Breast epithelium (tissue), 4 donors: ENCODE results near the gene GMNC. TPM values are rescaled to one million over a fixed set of nuclear protein-coding genes. Genes with fewer than 3 reads are reported as not detected.
A peak's percentile ranks its signal among the peaks of the same experiment; 100 is the strongest.

Experiments
- DNase-seq, 2 donors: peaks; one replicate each; pipeline ENCODE4 v3.0.0-alpha.2; 2019; ENCODE audit warnings: low spot score in 2 of 2
- H3K27ac ChIP-seq, 2 donors: fragments of 200-600 bp; sonication (generic) in 1 of 2; one replicate each; pipeline ENCODE4 v1.5.1; 2016 to 2019; ENCODE audit warnings: mild to moderate bottlenecking in 1 of 2
- H3K27me3 ChIP-seq, 2 donors: fragments of 200-600 bp; sonication (generic) in 1 of 2; one replicate each; pipeline versions ENCODE4 v1.5.1 to v1.6.0; 2017 to 2019; ENCODE audit warnings: control low read depth in 1 of 2, mild to moderate bottlenecking in 1 of 2
- H3K36me3 ChIP-seq: fragments of 200-600 bp; one replicate; pipeline ENCODE4 v1.5.1; 2019
- H3K4me1 ChIP-seq, 2 donors: fragments of 200-600 bp; sonication (generic); one replicate each; pipeline ENCODE4 v1.5.1; 2016 to 2019; ENCODE audit warnings: control low read depth in 1 of 2
- H3K4me3 ChIP-seq, 3 donors: fragments of 200-600 bp; sonication (generic); 1 replicate in 2 of 3; 2 replicates in 1 of 3; pipeline ENCODE4 v1.5.1; 2016 to 2019; ENCODE audit warnings: mild to moderate bottlenecking in 3 of 3, moderate library complexity in 2 of 3
- H3K9me3 ChIP-seq, 2 donors: fragments of 200-600 bp; sonication (generic) in 1 of 2; one replicate each; pipeline ENCODE4 v1.5.1; 2016 to 2019; ENCODE audit warnings: control low read depth in 1 of 2
- POLR2A ChIP-seq: fragments of 450-650 bp; IDR thresholded peaks from one replicate; pipeline ENCODE4 v1.6.1; 2016; ENCODE audit warnings: antibody characterized with exemption, mild to moderate bottlenecking, moderate library complexity
- POLR2AphosphoS5 ChIP-seq, 3 donors: sonication (generic); formaldehyde crosslinking; IDR thresholded peaks; one replicate each; pipeline ENCODE4 v1.6.1; 2017; ENCODE audit warnings: antibody characterized with exemption in 3 of 3
- intact Hi-C: fragments of 100-400 bp; cut with DNase I; formaldehyde crosslinking; loops from one replicate; pipeline ENCODE4 v1.15.1; 2023; ENCODE audit warnings: low total_unique reads
- total RNA-seq, 3 donors: library from RNA; depleted of rRNA; stranded (reverse); fragments of >200 nt; gene quantifications; one replicate each; pipeline ENCODE4 v1.1.0, GENCODE V29; 2016
- TF ChIP-seq, protein P1 (sequence below), 3 donors: fragments of 450-650 bp; IDR thresholded peaks; one replicate each; pipeline ENCODE4 v1.5.1; 2016 to 2017; ENCODE audit warnings: antibody characterized with exemption in 3 of 3, mild to moderate bottlenecking in 3 of 3, moderate library complexity in 3 of 3

Gene GMNC
- total RNA-seq, 3 donors from 2014 or later = under 0.01 TPM; not detected in 2

DNA sequence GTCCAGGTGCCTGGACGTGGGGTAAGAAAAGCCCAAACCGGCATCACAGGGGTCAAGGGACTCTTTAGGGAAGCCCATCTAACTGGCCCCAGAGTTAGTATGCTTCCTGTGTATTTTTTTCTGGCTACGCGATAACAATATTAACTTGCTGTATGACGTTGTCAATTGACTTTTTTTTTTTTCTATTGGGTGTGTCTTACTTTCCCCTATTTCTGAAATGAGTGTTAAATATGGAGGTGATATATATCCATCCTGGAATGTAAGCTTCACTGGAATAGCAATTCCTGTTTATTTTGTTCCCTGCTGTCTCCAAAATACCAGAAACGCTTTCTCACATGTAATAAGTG, 598 bp upstream of the GMNC start:
- Histone ChIP-seq H3K36me3 (no peaks in the 10 kb centered on the region), H3K4me3 (peak overlapping the region; percentile 49 to 80 (median 65)), H3K9me3 (no peaks in the 10 kb centered on the region), H3K4me1 (no peaks in the 10 kb centered on the region), H3K27me3 (peaks cover 0 to 8% of the 10 kb centered on the region in 2 donors), H3K27ac (peak overlapping the region; percentile 61 to 65)
- no peak for DNase-seq
- intact Hi-C loops = no loop called here
- TF ChIP-seq POLR2A (no peak), POLR2AphosphoS5 (IDR thresholded peaks at IDR 0.05) (no peak)
- TF ChIP-seq, protein P1, sequence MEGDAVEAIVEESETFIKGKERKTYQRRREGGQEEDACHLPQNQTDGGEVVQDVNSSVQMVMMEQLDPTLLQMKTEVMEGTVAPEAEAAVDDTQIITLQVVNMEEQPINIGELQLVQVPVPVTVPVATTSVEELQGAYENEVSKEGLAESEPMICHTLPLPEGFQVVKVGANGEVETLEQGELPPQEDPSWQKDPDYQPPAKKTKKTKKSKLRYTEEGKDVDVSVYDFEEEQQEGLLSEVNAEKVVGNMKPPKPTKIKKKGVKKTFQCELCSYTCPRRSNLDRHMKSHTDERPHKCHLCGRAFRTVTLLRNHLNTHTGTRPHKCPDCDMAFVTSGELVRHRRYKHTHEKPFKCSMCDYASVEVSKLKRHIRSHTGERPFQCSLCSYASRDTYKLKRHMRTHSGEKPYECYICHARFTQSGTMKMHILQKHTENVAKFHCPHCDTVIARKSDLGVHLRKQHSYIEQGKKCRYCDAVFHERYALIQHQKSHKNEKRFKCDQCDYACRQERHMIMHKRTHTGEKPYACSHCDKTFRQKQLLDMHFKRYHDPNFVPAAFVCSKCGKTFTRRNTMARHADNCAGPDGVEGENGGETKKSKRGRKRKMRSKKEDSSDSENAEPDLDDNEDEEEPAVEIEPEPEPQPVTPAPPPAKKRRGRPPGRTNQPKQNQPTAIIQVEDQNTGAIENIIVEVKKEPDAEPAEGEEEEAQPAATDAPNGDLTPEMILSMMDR (IDR thresholded peaks at IDR 0.05) = no peak

DNA sequence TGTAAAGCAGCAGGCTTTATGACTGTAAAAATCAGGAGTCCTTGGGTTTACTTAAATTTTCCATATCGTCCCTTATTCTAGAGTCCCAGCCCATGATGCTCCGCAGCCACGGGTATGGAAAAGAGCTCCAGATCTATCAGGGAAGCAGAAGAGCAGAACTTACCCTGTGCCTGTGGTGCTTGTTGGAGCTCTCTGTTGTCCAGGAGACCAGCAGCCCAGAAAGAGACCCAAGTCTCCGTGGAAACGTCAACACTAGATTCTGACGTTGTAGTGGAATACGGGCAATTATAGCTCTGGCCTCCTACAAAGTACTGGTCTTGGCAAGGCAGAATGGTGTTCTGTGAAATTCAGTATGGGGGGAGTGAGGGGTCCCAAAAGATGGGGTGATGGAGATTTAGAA, 2.0 kb downstream of the GMNC start:
- Histone ChIP-seq H3K27ac (no peak overlapping the region), H3K27me3 (peaks cover 0 to 8% of the 10 kb centered on the region in 2 donors), H3K4me3 (no peak overlapping the region), H3K4me1 (no peaks in the 10 kb centered on the region), H3K36me3 (no peaks in the 10 kb centered on the region), H3K9me3 (no peaks in the 10 kb centered on the region)
- TF ChIP-seq, protein P1 (IDR thresholded peaks at IDR 0.05) = no peak
- TF ChIP-seq POLR2A (no peak), POLR2AphosphoS5 (IDR thresholded peaks at IDR 0.05) (no peak)
- intact Hi-C loops = no loop called here
- DNase-seq = no peak

DNA sequence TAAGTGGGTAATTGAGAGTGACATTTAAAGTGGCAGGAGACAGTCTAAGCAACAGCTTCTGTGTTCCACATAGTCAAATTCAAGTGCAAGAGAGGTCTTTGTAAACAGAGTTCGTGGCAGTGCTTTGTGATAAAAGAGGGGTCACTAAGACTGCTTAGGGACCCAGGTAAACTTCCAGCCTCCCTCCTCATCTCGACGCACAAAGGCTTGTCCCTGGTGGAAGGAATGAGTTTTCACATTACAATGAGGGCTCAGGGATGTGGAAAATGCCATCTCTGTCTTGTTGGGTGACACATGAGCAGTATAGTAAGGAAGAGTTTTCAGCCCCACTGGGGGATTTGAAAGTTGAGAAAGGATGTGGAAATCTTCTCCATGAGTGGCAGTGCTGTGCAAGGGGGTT, 7.3 kb downstream of the GMNC start:
- no peaks in the 10 kb centered on the region for H3K27me3 ChIP-seq
- DNase-seq = no peak
- H3K4me1 ChIP-seq = no peaks in the 10 kb centered on the region
- no peaks in the 10 kb centered on the region for H3K9me3 ChIP-seq
- no peaks in the 10 kb centered on the region for H3K36me3 ChIP-seq
- TF ChIP-seq POLR2AphosphoS5 (IDR thresholded peaks at IDR 0.05) (no peak), POLR2A (no peak)
- TF ChIP-seq, protein P1 (IDR thresholded peaks at IDR 0.05) = no peak
- intact Hi-C loops = no loop called here
- H3K4me3 ChIP-seq = no peak overlapping the region
- no peak overlapping the region for H3K27ac ChIP-seq

DNA sequence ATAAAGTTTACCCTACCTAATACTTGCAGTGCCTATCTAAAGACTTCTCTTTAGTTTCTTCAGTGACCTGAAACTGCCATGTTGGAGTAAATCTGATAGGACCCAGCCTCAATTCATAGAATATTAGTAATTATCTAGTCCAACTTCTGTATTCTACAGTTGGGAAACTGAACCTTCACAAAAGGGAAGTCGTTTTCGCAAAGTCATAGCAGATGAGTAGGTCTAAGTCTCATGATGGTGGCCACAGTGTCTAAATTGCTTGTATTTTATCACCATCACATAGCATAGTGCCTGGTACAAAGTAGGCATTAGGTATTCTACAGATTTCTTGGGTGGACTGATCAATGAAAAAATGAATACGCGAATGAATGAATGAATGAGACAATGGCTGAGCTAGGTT, 8.4 kb downstream of the GMNC start:
- Histone ChIP-seq H3K36me3 (no peaks in the 10 kb centered on the region), H3K27ac (no peak overlapping the region)
- intact Hi-C loops = no loop called here

DNA sequence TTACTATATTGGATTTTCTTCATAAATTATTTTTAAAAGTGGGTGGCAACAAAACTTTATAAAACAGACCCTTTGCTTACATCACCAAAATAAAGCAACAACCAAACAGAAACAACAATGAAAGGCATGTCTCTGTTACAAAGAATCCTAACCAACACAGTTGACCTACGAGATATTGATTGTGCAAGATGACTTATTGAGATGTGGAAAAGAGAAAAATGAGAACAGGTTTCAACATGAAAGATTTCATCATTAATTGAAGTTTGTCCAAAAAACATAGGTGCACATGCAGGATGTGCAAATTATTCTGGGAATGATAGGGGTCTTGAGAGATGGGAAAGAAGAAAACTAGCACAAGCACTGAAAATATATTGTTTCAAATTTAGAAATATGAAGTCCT, 9.0 kb downstream of the GMNC start:
- intact Hi-C loops = no loop called here
- no peaks in the 10 kb centered on the region for H3K36me3 ChIP-seq
- H3K4me3 ChIP-seq = no peak overlapping the region
- H3K27ac ChIP-seq = no peak overlapping the region
- no peaks in the 10 kb centered on the region for H3K27me3 ChIP-seq
- TF ChIP-seq POLR2A = no peak
- no peak for TF ChIP-seq POLR2AphosphoS5 (IDR thresholded peaks at IDR 0.05)
- TF ChIP-seq, protein P1 (IDR thresholded peaks at IDR 0.05) = no peak
- no peak for DNase-seq
- H3K4me1 ChIP-seq = no peaks in the 10 kb centered on the region
- H3K9me3 ChIP-seq = no peaks in the 10 kb centered on the region

More for the DNA sequence above, 8.4 kb downstream of the GMNC start:
- Histone ChIP-seq H3K9me3 (no peaks in the 10 kb centered on the region), H3K4me3 (no peak overlapping the region), H3K4me1 (no peaks in the 10 kb centered on the region), H3K27me3 (no peaks in the 10 kb centered on the region)
- no peak for TF ChIP-seq POLR2AphosphoS5 (IDR thresholded peaks at IDR 0.05)
- TF ChIP-seq POLR2A = no peak
- no peak for DNase-seq

DNA sequence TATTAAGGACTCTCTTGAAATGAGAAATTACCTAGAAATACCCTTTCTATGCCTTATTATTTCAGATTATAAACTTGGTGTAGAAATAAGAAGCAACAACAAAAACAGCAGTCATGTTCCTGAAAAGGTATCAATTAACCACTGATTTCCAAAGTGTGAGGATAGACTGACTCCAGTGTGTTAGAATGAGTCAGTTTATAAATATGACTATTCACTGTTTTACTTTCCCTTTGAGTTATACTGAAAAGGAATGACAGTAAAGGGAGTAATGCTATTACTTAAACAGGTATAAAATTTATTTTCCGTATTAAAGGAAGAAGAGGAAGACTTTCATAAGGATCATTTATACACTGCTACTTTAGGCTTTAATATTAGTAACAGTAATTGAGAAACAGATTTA, 12.9 kb downstream of the GMNC start:
- Histone ChIP-seq H3K27me3 (no peaks in the 10 kb centered on the region), H3K9me3 (no peaks in the 10 kb centered on the region), H3K27ac (no peak overlapping the region), H3K4me1 (no peaks in the 10 kb centered on the region), H3K36me3 (no peaks in the 10 kb centered on the region), H3K4me3 (no peak overlapping the region)
- intact Hi-C loops = no loop called here
- no peak for TF ChIP-seq POLR2A
- TF ChIP-seq, protein P1 (IDR thresholded peaks at IDR 0.05) = no peak
- no peak for TF ChIP-seq POLR2AphosphoS5 (IDR thresholded peaks at IDR 0.05)
- DNase-seq = no peak
